HL-60/S4 treated with phorbol 12-myristate 13-acetate at 8.2 ng/mL for 4 days and 3 days (cell line): ENCODE results near the gene PDRG1.

Experiments used
- in situ Hi-C: fragments of 300-500 bp; cut with MboI; formaldehyde crosslinking; loops from 2 replicates; pipeline ENCODE4 v1.15.0; 2022; ENCODE audit warnings: low sequenced_read_pairs

PDRG1 gene

DNA sequence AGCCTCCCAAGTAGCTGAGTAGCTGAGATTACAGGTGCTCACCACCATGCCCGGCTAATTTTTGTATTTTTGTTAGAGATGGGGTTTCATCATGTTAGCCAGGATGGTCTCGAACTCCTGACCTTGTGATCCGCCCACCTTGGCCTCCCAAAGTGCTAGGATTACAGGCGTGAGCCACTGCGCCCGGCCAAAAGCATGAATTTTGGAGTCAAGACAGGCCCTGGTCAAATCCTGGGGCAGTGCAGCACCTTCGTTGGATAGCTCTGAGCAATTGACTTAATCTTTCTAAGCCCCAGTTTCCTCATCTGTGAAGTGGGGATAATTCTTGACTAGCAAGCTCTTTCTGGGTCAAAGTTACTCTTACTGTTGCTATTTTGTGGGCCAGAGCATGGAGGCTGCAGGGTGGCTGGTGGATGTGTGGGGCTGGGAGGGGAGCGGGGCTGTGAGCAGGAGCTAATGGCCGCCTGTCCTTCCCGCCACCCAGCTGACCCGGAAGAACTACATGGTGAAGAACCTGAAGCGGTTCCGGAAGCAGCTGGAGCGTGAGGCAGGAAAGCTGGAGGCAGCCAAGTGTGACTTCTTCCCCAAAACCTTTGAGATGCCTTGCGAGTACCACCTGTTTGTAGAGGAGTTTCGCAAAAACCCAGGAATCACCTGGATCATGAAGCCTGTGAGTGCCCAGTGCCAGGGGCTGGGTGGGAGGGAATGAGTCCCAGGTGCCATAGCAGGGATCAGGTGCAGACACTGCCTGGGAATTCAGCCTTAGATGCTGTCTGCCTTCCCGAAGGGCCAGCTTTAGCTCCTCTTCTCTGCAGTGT, 42.4 kb downstream of the PDRG1 start:
- in situ Hi-C loops, result no loop called here

DNA sequence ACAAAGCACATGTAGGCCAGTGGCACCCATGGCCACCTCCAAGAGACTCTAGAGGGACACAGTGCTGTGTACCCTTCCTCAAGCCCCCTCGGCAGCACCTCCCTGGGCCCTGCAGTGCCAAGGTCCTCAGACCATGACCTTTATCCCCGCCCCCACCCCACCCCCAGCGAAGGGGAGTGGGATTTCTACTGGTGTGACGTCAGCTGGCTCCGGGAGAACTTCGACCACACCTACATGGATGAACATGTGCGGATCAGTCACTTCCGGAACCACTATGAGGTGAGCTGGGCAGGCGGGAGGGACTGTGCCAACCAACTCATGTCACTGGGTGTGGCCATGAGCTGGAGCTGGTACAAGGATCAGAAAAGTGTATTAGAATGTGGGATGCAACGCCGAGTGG, 43.4 kb downstream of the PDRG1 start:
- in situ Hi-C loops, result no loop called here

DNA sequence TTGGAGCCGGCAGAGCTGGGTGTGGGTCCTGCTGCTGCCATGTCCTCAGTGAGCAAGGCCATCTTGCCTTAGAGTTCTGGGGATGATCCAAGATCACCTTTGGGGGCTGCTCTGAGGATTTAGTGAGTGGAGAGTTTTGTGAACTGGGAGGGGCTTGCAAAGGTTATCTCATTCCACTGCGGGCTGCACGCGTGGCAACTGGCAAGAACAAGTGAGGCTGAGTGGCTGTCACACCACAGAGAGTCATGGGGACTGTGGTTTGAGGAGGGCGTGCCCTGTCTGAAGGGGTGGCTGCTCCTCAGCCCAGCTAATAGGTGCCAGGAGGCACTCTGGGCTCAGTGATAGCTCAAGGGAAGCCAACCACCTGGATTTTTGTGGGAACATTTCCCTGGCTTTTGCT, 43.8 kb downstream of the PDRG1 start:
- in situ Hi-C loops, result no loop called here

DNA sequence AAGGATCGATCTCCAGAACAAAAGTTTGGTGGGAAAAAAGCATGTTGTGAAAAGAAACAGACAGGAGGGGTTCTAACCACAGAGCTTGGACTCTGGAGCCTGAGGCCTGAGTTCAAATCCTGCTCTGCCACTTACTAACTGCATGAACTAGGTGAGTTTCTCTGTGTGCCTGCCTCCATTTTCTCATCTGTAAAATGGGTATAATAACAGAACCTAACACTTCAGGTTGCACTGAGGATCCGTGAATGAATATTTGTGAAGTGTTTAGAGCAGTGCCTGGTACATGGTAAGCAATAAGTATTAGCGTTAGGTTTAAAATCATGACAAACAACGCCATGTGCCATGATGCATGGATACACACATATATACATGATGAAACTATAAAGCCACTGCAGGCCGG, 44.8 kb downstream of the PDRG1 start:
- in situ Hi-C loops, result no loop called here

DNA sequence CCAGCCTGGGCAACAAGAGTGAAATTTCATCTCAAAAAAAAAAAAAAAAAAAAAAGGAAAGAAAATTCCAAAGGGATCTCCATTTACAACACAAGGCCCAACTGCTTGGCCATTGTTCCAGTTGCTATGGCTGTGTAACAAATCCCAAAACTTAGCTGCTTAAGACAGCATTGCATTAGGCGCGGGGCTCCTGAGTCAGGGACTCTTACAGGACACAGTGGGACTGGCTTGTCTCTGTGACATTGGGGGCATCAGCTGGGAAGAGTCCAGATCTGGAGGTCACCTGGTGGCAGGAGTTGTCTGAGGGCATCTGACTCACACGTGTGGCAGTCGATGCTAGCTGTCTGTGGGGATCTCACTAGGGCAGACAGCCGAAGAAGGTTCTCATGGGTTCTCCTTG, 45.8 kb downstream of the PDRG1 start:
- in situ Hi-C loops, result no loop called here

DNA sequence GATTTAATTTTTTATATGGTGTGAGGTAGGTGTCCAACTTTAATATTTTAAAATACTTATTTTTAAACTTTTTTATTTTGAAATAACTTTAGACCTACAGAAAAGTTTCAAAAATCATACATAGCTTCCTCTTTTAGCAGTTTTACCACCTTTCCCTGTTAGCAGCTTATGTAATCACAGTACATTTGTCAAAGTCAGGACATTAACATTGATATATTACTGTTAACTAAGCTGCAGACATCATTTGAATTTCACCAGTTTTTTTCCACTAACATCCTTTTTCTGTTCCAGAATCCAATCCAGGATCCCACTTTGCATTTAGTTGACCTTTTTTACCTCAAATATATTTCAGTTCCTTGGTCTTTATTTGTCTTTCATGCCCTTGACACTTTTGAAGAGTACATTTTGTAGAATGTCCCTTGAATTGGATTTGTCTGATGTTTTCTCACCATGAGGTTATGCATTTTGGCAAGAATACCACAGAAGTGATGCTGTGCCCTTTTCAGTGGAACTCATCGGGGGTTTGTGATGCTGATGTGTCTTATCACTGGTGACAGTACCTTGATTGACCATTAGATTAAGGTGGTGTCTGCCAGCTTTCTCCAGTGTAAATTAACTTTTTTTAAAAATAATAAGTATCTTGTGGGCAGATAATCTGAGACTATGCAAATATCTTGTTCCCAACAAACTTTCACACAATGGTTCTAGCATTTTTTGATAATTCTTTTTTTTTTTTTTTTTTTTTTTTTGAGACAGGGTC, 48.0 kb downstream of the PDRG1 start:
- in situ Hi-C loops, result no loop called here

DNA sequence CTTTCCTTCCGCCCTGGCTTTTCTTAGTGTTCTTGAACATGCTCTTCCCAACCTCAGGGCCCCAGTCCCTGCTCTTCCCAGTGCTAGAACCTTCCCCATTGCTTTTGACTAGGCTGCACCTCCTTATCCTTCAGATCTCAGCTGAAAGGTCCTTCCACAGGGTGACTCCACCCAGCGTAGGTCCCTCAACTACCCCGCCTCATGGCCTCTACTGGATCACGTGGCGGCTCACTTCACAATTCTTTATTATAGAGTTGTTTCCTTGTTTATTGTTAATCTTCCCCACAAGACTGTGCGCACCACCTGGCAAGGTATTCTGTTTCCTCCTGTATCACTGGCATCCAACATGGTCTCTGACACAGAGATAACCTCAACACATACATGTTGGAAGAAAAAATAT, 50.2 kb downstream of the PDRG1 start:
- in situ Hi-C loops, result no loop called here

DNA sequence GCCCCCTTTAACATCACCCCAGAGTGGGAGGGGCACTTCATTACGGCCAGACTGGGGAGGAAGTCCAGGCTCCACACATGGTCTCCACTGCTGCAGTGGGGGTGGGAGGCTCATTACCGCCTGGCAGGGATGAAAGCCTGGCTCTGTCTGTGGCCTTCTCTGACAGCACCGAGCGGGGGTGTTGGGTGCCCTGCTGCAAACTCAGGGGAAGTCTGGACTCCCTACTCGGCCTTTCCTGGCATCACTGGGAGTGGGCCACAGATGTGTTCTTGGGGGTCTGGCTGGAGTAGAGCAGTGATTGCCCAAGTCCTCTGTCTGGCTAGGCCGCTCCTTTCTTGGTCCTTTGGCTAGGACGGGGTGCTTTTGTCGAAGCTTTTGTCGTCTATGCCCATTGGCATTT, 54.3 kb downstream of the PDRG1 start:
- in situ Hi-C loops, result no loop called here

DNA sequence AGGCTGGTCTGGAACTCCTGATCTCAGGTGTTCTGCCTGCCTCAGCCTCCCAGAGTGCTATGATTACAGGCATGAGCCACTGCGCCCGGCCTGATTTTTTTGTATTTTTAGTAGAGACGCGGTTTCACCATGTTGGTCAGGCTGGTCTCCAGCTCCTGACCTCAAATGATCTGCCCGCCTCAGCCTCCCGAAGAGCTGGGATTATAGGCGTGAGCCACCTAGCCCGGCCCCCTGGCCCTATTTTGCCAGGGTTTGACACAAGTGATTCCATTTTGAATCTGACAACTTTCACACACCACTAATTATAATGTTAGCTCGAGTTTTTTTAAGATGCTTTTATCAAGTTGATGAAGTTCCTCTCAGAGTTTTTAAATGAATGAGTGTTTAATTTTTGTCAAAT, 55.8 kb downstream of the PDRG1 start:
- in situ Hi-C loops, result no loop called here

DNA sequence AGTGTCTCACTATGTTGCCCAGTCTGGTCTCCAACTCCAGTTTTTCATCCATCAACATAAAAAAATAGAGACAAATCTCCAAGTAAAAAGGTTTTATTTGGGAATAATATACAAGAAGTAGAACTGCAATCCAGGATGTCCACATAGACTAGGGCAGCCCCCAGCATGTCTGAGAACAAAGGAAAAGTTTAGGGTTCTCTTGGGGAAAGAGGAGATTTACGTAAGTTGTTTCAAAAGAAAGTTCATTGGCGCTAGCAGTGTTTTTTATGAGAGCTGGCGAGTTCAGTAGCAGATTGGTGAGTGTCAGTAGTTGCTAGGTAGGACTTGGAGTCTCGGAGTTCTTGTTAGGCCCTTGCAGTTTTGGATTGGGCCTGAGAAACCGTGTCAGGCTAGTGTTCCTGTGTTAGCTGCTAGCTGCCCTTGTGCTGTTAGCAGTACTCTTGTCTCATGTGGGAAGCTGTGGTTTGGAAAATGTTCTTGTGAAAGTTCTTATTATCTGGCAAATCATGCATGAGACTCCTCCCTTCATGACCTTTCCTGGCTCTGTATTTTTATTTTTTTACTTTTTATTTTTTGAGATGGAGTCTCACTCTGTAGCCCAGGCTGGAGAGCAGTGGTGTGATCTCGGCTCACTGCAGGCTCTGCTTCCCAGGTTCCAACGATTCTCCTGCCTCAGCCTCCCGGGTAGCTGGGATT, 56.7 kb downstream of the PDRG1 start:
- in situ Hi-C loops, result no loop called here
